PC-3 (cell line): ENCODE measurements around the gene FAM186B.

Source experiments
- EZH2 ChIP-seq: fragments of 300-600 bp; sonication (generic); IDR thresholded peaks from one replicate; pipeline ENCODE4 v1.6.1; 2017; ENCODE audit warnings: antibody characterized with exemption, mild to moderate bottlenecking, low read length; ENCODE audit not compliant: unreplicated experiment
- EZH2phosphoT487 ChIP-seq: fragments of 300-600 bp; sonication (generic); IDR thresholded peaks from 2 replicates; pipeline ENCODE4 v1.6.1; 2018; ENCODE audit warnings: mild to moderate bottlenecking, antibody characterized with exemption, low read length, borderline replicate concordance
- TF ChIP-seq, protein P1 (sequence below): fragments of 300-600 bp; sonication (generic); conservative IDR thresholded peaks from 2 replicates; pipeline ENCODE4 v1.5.1; 2017; ENCODE audit warnings: antibody characterized with exemption, low read depth, mild to moderate bottlenecking, low read length

DNA sequence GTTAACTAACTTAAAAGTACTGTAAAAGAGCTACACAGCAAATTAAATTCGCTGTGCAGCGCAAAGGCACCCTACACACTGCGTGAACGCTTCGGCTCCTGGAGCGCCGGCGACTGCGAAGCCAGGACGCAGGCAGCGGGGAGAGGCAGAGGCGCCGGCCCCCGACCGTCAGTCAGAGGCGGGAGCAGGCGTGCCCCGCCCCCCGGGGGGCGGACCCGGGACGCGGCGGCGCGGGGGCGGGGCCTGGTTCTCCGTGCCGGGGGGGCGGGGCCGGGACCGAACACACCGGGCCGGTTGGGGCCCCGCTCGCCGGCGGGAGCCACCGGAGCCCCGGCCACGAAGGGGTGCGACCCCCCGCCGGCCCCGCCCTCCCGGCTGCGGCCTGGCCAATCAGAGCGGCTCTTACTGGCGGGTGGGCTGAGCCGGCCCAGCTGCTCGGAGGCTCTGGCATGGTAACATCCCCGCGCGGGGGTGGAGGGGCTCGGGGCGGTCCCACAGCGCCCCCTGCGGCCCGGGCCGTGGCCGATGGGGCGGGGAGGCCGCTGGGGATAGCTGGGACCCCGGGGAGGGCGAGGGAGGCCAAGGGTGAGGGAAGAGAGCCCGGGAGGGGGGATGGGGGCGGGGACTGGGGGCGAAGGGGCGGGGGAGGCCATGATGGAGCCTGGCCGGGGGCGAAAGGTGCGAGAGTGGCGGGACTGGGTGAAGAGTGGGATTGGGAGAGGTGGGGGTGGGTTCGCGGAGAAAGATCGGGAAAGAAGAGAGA lies 17.9 kb upstream of the FAM186B start, which contains the start of gene PRPF40B:
- no peak for TF ChIP-seq EZH2phosphoT487
- TF ChIP-seq, protein P1, sequence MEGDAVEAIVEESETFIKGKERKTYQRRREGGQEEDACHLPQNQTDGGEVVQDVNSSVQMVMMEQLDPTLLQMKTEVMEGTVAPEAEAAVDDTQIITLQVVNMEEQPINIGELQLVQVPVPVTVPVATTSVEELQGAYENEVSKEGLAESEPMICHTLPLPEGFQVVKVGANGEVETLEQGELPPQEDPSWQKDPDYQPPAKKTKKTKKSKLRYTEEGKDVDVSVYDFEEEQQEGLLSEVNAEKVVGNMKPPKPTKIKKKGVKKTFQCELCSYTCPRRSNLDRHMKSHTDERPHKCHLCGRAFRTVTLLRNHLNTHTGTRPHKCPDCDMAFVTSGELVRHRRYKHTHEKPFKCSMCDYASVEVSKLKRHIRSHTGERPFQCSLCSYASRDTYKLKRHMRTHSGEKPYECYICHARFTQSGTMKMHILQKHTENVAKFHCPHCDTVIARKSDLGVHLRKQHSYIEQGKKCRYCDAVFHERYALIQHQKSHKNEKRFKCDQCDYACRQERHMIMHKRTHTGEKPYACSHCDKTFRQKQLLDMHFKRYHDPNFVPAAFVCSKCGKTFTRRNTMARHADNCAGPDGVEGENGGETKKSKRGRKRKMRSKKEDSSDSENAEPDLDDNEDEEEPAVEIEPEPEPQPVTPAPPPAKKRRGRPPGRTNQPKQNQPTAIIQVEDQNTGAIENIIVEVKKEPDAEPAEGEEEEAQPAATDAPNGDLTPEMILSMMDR, result peak; percentile 33; the same call in 1 of the 2 replicates
- no peak for TF ChIP-seq EZH2
